Gastroesophageal sphincter (tissue), 4 donors: ENCODE results near the gene TRIM15. TPM values are rescaled to one million over a fixed set of nuclear protein-coding genes. Genes with fewer than 3 reads are reported as not detected.

Experiments used
- ATAC-seq: fragments of 150-250 bp; one replicate; pipeline ENCODE4 v1.9.1; 2016; ENCODE audit warnings: mild to moderate bottlenecking, moderate library complexity
- H3K27ac ChIP-seq, 4 donors: fragments of 200-600 bp; sonication (generic) in 3 of 4; 1 replicate in 3 of 4; 2 replicates in 1 of 4; pipeline ENCODE4 v1.5.1; 2016 to 2019
- H3K27me3 ChIP-seq: fragments of 200-600 bp; sonication (generic); one replicate; pipeline ENCODE4 v1.5.1; 2019
- H3K36me3 ChIP-seq, 2 donors: fragments of 200-600 bp; sonication (generic); one replicate each; pipeline ENCODE4 v1.5.1; 2019; ENCODE audit warnings: control low read depth in 1 of 2
- H3K4me1 ChIP-seq, 3 donors: fragments of 200-600 bp; sonication (generic); 1 replicate in 2 of 3; 2 replicates in 1 of 3; pipeline ENCODE4 v1.5.1; 2016 to 2019; ENCODE audit warnings: control low read depth in 2 of 3
- H3K4me3 ChIP-seq, 2 donors: fragments of 200-600 bp; sonication (generic); one replicate each; pipeline ENCODE4 v1.5.1; 2019; ENCODE audit warnings: mild to moderate bottlenecking in 1 of 2, moderate library complexity in 1 of 2
- H3K9me3 ChIP-seq, 3 donors: fragments of 200-600 bp; sonication (generic); one replicate each; pipeline ENCODE4 v1.5.1; 2017 to 2019; ENCODE audit warnings: control low read depth in 2 of 3
- CTCF ChIP-seq, 4 experiments: fragments of 200-600 bp in 2 of 4; fragments of 450-650 bp in 2 of 4; sonication (generic) in 1 of 4; IDR thresholded peaks; one replicate each; pipeline ENCODE4 v1.5.1; 2017 to 2019; ENCODE audit warnings: antibody characterized with exemption in 4 of 4, mild to moderate bottlenecking in 2 of 4, moderate library complexity in 2 of 4
- EP300 ChIP-seq: sonication (generic); formaldehyde crosslinking; IDR thresholded peaks from one replicate; pipeline ENCODE4 v1.6.1; 2017; ENCODE audit warnings: antibody characterized with exemption, mild to moderate bottlenecking
- POLR2A ChIP-seq, 2 donors: fragments of 450-650 bp; IDR thresholded peaks; one replicate each; pipeline ENCODE4 v1.6.1; 2017; ENCODE audit warnings: antibody characterized with exemption in 2 of 2, mild to moderate bottlenecking in 2 of 2, moderate library complexity in 1 of 2
- POLR2AphosphoS5 ChIP-seq: sonication (generic); formaldehyde crosslinking; IDR thresholded peaks from one replicate; pipeline ENCODE4 v1.6.1; 2017; ENCODE audit warnings: antibody characterized with exemption
- WGBS, 2 donors: methylation state at CpG; one replicate each; pipeline ENCODE4 v1.1.5; 2018; ENCODE audit warnings: low coverage in 1 of 2; 5-methylcytosine and 5-hydroxymethylcytosine counted together
- total RNA-seq, 4 donors: library from RNA; depleted of rRNA; stranded (reverse); fragments of >200 nt; gene quantifications; one replicate each; pipeline ENCODE4 v1.1.0, GENCODE V29; 2016

Gene TRIM15
- total RNA-seq, 4 donors from 2014 or later, result not detected

GRCh38 chr6:30185846-30186484 is 22.6 kb downstream of the TRIM15 start:
- ATAC-seq, result no peak
- H3K27ac ChIP-seq, result no peak overlapping the region
- peaks cover under 1 to 64% of the 10 kb centered on the region in 2 donors for H3K36me3 ChIP-seq
- no peaks in the 10 kb centered on the region for H3K27me3 ChIP-seq
- H3K4me1 ChIP-seq, result no peaks in the 10 kb centered on the region
- 75 to 77% methylated on average over 5 to 7 of the region's 20 CpGs for WGBS, 2 donors
- TF ChIP-seq EP300 (no peak), POLR2A (IDR thresholded peaks at IDR 0.05) (no peak), POLR2AphosphoS5 (no peak), CTCF (IDR thresholded peaks at IDR 0.05) (no peak)
- no peaks in the 10 kb centered on the region for H3K9me3 ChIP-seq
- H3K4me3 ChIP-seq, result no peak overlapping the region

- H3K36me3 ChIP-seq, result peaks cover 2 to 86% of the 10 kb centered on the region in 2 donors
- no peak overlapping the region for H3K4me3 ChIP-seq
- no peaks in the 10 kb centered on the region for H3K4me1 ChIP-seq
- no peaks in the 10 kb centered on the region for H3K9me3 ChIP-seq
- no peak overlapping the region for H3K27ac ChIP-seq
- TF ChIP-seq CTCF (IDR thresholded peaks at IDR 0.05) (no peak), POLR2AphosphoS5 (no peak), EP300 (no peak), POLR2A (IDR thresholded peaks at IDR 0.05) (no peak)
- no peaks in the 10 kb centered on the region for H3K27me3 ChIP-seq
- no peak for ATAC-seq
- 86% methylated on average over 1 of the region's 5 CpGs; no CpG with 5 or more reads in 1 of the 2 donors for WGBS, 2 donors
Measured at GRCh38 chr6:30188541-30188940, 25.2 kb downstream of the TRIM15 start.

GRCh38 chr6:30192076-30192475 is 28.7 kb downstream of the TRIM15 start:
- Histone ChIP-seq H3K27ac (no peak overlapping the region), H3K4me1 (no peaks in the 10 kb centered on the region), H3K4me3 (no peak overlapping the region), H3K9me3 (no peaks in the 10 kb centered on the region), H3K36me3 (peaks cover 2 to 93% of the 10 kb centered on the region in 2 donors), H3K27me3 (no peaks in the 10 kb centered on the region)
- 92 to 100% methylated on average over 1 to 6 of the region's 7 CpGs for WGBS, 2 donors
- TF ChIP-seq EP300 (no peak), CTCF (IDR thresholded peaks at IDR 0.05) (no peak), POLR2AphosphoS5 (no peak), POLR2A (IDR thresholded peaks at IDR 0.05) (no peak)
- ATAC-seq, result no peak

GRCh38 chr6:30194797-30195690 is 31.7 kb downstream of the TRIM15 start:
- no peaks in the 10 kb centered on the region for H3K9me3 ChIP-seq
- H3K36me3 ChIP-seq, result peaks cover 2 to 96% of the 10 kb centered on the region in 2 donors
- H3K4me1 ChIP-seq, result no peaks in the 10 kb centered on the region
- WGBS, 2 donors, result 90 to 97% methylated on average over 3 to 5 of the region's 8 CpGs
- no peak for ATAC-seq
- TF ChIP-seq POLR2AphosphoS5 (no peak), POLR2A (IDR thresholded peaks at IDR 0.05) (no peak), EP300 (no peak), CTCF (IDR thresholded peaks at IDR 0.05) (no peak)
- H3K27ac ChIP-seq, result no peak overlapping the region
- H3K4me3 ChIP-seq, result no peak overlapping the region
- no peaks in the 10 kb centered on the region for H3K27me3 ChIP-seq
